HG02571 (cell line): Measurements from ENCODE around the gene INPP5K.
"Not testable (repeated sequence)": the region's sequence is repeated elsewhere in the genome, so short reads cannot be mapped to it uniquely, and the experiment has no call there.

Source experiments
- ATAC-seq: cut with Tn5 transposase; IDR thresholded peaks from one replicate; pipeline ENCODE4 v1.9.1; 2021; ENCODE audit warnings: mild to moderate bottlenecking, moderate library complexity; ENCODE audit not compliant: unreplicated experiment

INPP5K gene

GRCh38 chr17:1548032-1548431, 31.6 kb upstream of the INPP5K start:
- no peak for ATAC-seq

- ATAC-seq: no peak
Measured at GRCh38 chr17:1546292-1546922, 30.0 kb upstream of the INPP5K start.

GRCh38 chr17:1545618-1546017, 29.2 kb upstream of the INPP5K start:
- no peak for ATAC-seq

- ATAC-seq: no peak
Measured at GRCh38 chr17:1542316-1542715, 25.9 kb upstream of the INPP5K start.

GRCh38 chr17:1541367-1541904, 25.0 kb upstream of the INPP5K start:
- no peak for ATAC-seq

- no peak for ATAC-seq
Measured at GRCh38 chr17:1539811-1540210, 23.4 kb upstream of the INPP5K start.

- no peak for ATAC-seq
Measured at GRCh38 chr17:1535737-1536136, 19.3 kb upstream of the INPP5K start.

GRCh38 chr17:1533661-1534325, 17.4 kb upstream of the INPP5K start:
- no peak for ATAC-seq

GRCh38 chr17:1532836-1533602, 16.6 kb upstream of the INPP5K start:
- ATAC-seq: no peak

- ATAC-seq: no peak
Measured at GRCh38 chr17:1529863-1530262, 13.5 kb upstream of the INPP5K start.

- not testable (repeated sequence) for ATAC-seq
Measured at GRCh38 chr17:1526876-1527275, 10.5 kb upstream of the INPP5K start.

- ATAC-seq: no peak
Measured at GRCh38 chr17:1522626-1523025, 6.2 kb upstream of the INPP5K start.

GRCh38 chr17:1521086-1521640, 4.8 kb upstream of the INPP5K start:
- no peak for ATAC-seq

GRCh38 chr17:1519678-1520077, 3.3 kb upstream of the INPP5K start:
- no peak for ATAC-seq

GRCh38 chr17:1518410-1518809, 2.0 kb upstream of the INPP5K start:
- no peak for ATAC-seq

GRCh38 chr17:1515640-1516387, 598 bp downstream of the INPP5K start:
- ATAC-seq: peak; percentile 13

GRCh38 chr17:1512351-1512750, 4.1 kb downstream of the INPP5K start:
- no peak for ATAC-seq

- no peak for ATAC-seq
Measured at GRCh38 chr17:1511756-1512321, 4.6 kb downstream of the INPP5K start.

- no peak for ATAC-seq
Measured at GRCh38 chr17:1511290-1511689, 5.1 kb downstream of the INPP5K start.

GRCh38 chr17:1509290-1509881, 7.0 kb downstream of the INPP5K start:
- no peak for ATAC-seq
